H9 (cell line): ENCODE measurements around the gene SRD5A3. TPM values are rescaled to one million over a fixed set of nuclear protein-coding genes. Genes with fewer than 3 reads are reported as not detected.

Experiments used
- DNase-seq: peaks from one replicate; pipeline ENCODE4 v3.0.0-alpha.2; 2017
- H2AFZ ChIP-seq: one replicate; pipeline ENCODE4 v1.6.1; 2013; ENCODE audit warnings: mild to moderate bottlenecking, low read length, control low read depth, moderate library complexity
- H2AK5ac ChIP-seq: 2 replicates; pipeline ENCODE4 v1.6.1; 2013; ENCODE audit warnings: low read length, control low read depth, mixed read lengths; ENCODE audit not compliant: insufficient read length
- H2BK120ac ChIP-seq: one replicate; pipeline ENCODE4 v1.6.1; 2013; ENCODE audit warnings: low read depth, mild to moderate bottlenecking, low read length, control low read depth, inconsistent platforms; ENCODE audit not compliant: poor library complexity, severe bottlenecking
- H2BK12ac ChIP-seq: 2 replicates; pipeline ENCODE4 v1.6.1; 2013; ENCODE audit warnings: low read length, control low read depth, mixed read lengths, low read depth; ENCODE audit not compliant: insufficient read length
- H2BK15ac ChIP-seq: 2 replicates; pipeline ENCODE4 v1.6.1; 2013; ENCODE audit warnings: low read depth, low read length, control low read depth
- H2BK20ac ChIP-seq: one replicate; pipeline ENCODE4 v1.6.1; 2013; ENCODE audit warnings: low read depth, mild to moderate bottlenecking, low read length, control low read depth, inconsistent platforms; ENCODE audit not compliant: poor library complexity, severe bottlenecking
- H2BK5ac ChIP-seq: 2 replicates; pipeline ENCODE4 v1.6.1; 2013; ENCODE audit warnings: low read length, control low read depth, mixed read lengths; ENCODE audit not compliant: insufficient read length
- H3K14ac ChIP-seq: 2 replicates; pipeline ENCODE4 v1.6.1; 2013; ENCODE audit warnings: low read length, control low read depth; ENCODE audit not compliant: insufficient read depth
- H3K18ac ChIP-seq: 2 replicates; pipeline ENCODE4 v1.6.1; 2013; ENCODE audit warnings: low read depth, mild to moderate bottlenecking, mixed read lengths, low read length, control low read depth; ENCODE audit not compliant: insufficient read length
- H3K23ac ChIP-seq: 2 replicates; pipeline ENCODE4 v1.6.1; 2013; ENCODE audit warnings: low read length, control low read depth, mixed read lengths, low read depth; ENCODE audit not compliant: insufficient read length
- H3K23me2 ChIP-seq: 2 replicates; pipeline ENCODE4 v1.6.1; 2013; ENCODE audit warnings: low read depth, mild to moderate bottlenecking, mixed read lengths, low read length, control low read depth; ENCODE audit not compliant: insufficient read length, poor library complexity, severe bottlenecking
- H3K27ac ChIP-seq: 2 replicates; pipeline ENCODE4 v1.5.1; 2013; ENCODE audit warnings: low read length, control low read depth, mixed read lengths, low read depth; ENCODE audit not compliant: insufficient read length
- H3K27me3 ChIP-seq: 2 replicates; pipeline ENCODE4 v1.6.1; 2013; ENCODE audit warnings: low read length, control low read depth, inconsistent platforms; ENCODE audit not compliant: insufficient read depth
- H3K4ac ChIP-seq: 2 replicates; pipeline ENCODE4 v1.6.1; 2013; ENCODE audit warnings: low read depth, mild to moderate bottlenecking, control low read depth, inconsistent platforms, low read length, moderate library complexity
- H3K4me1 ChIP-seq: 2 replicates; pipeline ENCODE4 v1.6.1; 2013; ENCODE audit warnings: low read length, control low read depth, inconsistent platforms; ENCODE audit not compliant: insufficient read depth
- H3K4me2 ChIP-seq: 2 replicates; pipeline ENCODE4 v1.6.1; 2013; ENCODE audit warnings: low read length, control low read depth, mixed read lengths; ENCODE audit not compliant: insufficient read length, insufficient read depth
- H3K56ac ChIP-seq: 2 replicates; pipeline ENCODE4 v1.6.1; 2013; ENCODE audit warnings: low read depth, mild to moderate bottlenecking, mixed read lengths, low read length, control low read depth; ENCODE audit not compliant: insufficient read length
- H3K79me1 ChIP-seq: 2 replicates; pipeline ENCODE4 v1.6.1; 2013; ENCODE audit warnings: low read depth, mild to moderate bottlenecking, moderate library complexity, low read length, control low read depth, inconsistent platforms; ENCODE audit not compliant: insufficient read depth, poor library complexity, severe bottlenecking
- H3K79me2 ChIP-seq: 2 replicates; pipeline ENCODE4 v1.6.1; 2013; ENCODE audit warnings: low read length, control low read depth, inconsistent platforms; ENCODE audit not compliant: insufficient read depth
- H3K9ac ChIP-seq: 2 replicates; pipeline ENCODE4 v1.6.1; 2013; ENCODE audit warnings: low read length, control low read depth, mixed read lengths; ENCODE audit not compliant: insufficient read length; ENCODE audit errors: extremely low read depth
- H3K9me3 ChIP-seq: one replicate; pipeline ENCODE4 v1.6.1; 2013; ENCODE audit warnings: low read depth, low read length, inconsistent platforms; ENCODE audit not compliant: control insufficient read depth
- H3T11ph ChIP-seq: one replicate; pipeline ENCODE4 v1.6.1; 2013; ENCODE audit warnings: mild to moderate bottlenecking, low read length, control low read depth, inconsistent platforms
- H4K20me1 ChIP-seq: one replicate; pipeline ENCODE4 v1.6.1; 2013; ENCODE audit not compliant: control insufficient read depth, insufficient read length, insufficient read depth
- H4K5ac ChIP-seq: 2 replicates; pipeline ENCODE4 v1.6.1; 2013; ENCODE audit warnings: low read depth, mild to moderate bottlenecking, mixed read lengths, low read length, control low read depth; ENCODE audit not compliant: insufficient read length
- H4K8ac ChIP-seq: replicated peaks from 2 replicates; pipeline ENCODE4 v1.6.1; 2013; ENCODE audit warnings: low read length, control low read depth, mixed read lengths, low read depth; ENCODE audit not compliant: insufficient read length
- H4K91ac ChIP-seq: 2 replicates; pipeline ENCODE4 v1.6.1; 2013; ENCODE audit warnings: low read depth, mild to moderate bottlenecking, moderate library complexity, mixed read lengths, low read length, control low read depth; ENCODE audit not compliant: insufficient read length
- H3K27ac Mint-ChIP-seq, 3 experiments: 2 replicates in 2 of 3; 3 replicates in 1 of 3; pipeline ENCODE4 v1.8.0; 2020 to 2021; ENCODE audit warnings: mixed read lengths in 3 of 3, mild to moderate bottlenecking in 1 of 3, moderate library complexity in 1 of 3
- H3K27me3 Mint-ChIP-seq: 2 replicates; pipeline ENCODE4 v1.8.0; 2021; ENCODE audit warnings: low read depth, mild to moderate bottlenecking, moderate library complexity, mixed read lengths
- H3K36me3 Mint-ChIP-seq, 3 experiments: 2 replicates in 2 of 3; 3 replicates in 1 of 3; pipeline ENCODE4 v1.8.0; 2020 to 2021; ENCODE audit warnings: low read depth in 3 of 3, mixed read lengths in 3 of 3; ENCODE audit not compliant: insufficient read depth in 1 of 3
- H3K4me1 Mint-ChIP-seq, 2 experiments: 2 replicates each; pipeline ENCODE4 v1.8.0; 2020; ENCODE audit warnings: mixed read lengths in 2 of 2
- H3K4me3 Mint-ChIP-seq, 2 experiments: 2 replicates in 1 of 2; 3 replicates in 1 of 2; pipeline ENCODE4 v1.8.0; 2020 to 2021; ENCODE audit warnings: mild to moderate bottlenecking in 2 of 2, mixed read lengths in 2 of 2, moderate library complexity in 1 of 2
- H3K9me3 Mint-ChIP-seq, 2 experiments: 2 replicates in 1 of 2; 3 replicates in 1 of 2; pipeline ENCODE4 v1.8.0; 2020; ENCODE audit warnings: mild to moderate bottlenecking in 2 of 2, mixed read lengths in 2 of 2, moderate library complexity in 1 of 2
- whole genome bisulfite sequencing: extraction: QIAGEN DNeasy Blood & Tissue Kit; methylation state at CpG from one replicate; pipeline ENCODE4 v1.1.7; 2013; ENCODE audit warnings: missing lambda C conversion rate, low lambda C conversion rate, mixed read lengths; ENCODE audit not compliant: insufficient read length; ENCODE audit errors: extremely low coverage; 5-methylcytosine and 5-hydroxymethylcytosine counted together
- total RNA-seq: library from RNA; stranded (reverse); gene quantifications from 2 replicates; pipeline ENCODE4 v1.2.1, GENCODE V29; 2021
- TF ChIP-seq, protein P1 (sequence below): fragments of 200-600 bp; sonication (generic); conservative IDR thresholded peaks from 3 replicates; pipeline ENCODE4 v1.8.0; 2021; ENCODE audit warnings: antibody characterized with exemption, mild to moderate bottlenecking

SRD5A3 gene
- total RNA-seq, 1 experiment from 2014 or later = 35.0 TPM

DNA sequence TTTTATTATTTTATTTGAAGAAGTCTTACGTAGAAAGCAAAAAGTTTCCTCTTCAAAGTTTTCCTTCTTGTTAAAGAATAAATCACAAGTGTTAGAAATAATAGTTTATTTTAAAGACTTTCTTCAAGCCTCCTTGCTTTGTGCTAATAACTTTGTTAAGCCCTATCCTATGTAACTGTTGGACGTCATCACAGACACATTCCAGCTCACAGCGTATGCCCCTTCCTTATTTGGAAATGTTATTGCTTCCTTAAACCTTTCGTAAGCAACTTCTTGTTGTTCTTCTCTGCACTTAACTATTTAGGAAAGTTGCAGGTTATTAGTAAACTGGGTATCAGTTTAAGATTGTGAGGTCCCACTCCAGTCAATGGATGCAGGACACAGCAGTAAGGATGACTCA, 7.6 kb upstream of the SRD5A3 start:
- H2BK5ac ChIP-seq = no peak overlapping the region
- TF ChIP-seq, protein P1, sequence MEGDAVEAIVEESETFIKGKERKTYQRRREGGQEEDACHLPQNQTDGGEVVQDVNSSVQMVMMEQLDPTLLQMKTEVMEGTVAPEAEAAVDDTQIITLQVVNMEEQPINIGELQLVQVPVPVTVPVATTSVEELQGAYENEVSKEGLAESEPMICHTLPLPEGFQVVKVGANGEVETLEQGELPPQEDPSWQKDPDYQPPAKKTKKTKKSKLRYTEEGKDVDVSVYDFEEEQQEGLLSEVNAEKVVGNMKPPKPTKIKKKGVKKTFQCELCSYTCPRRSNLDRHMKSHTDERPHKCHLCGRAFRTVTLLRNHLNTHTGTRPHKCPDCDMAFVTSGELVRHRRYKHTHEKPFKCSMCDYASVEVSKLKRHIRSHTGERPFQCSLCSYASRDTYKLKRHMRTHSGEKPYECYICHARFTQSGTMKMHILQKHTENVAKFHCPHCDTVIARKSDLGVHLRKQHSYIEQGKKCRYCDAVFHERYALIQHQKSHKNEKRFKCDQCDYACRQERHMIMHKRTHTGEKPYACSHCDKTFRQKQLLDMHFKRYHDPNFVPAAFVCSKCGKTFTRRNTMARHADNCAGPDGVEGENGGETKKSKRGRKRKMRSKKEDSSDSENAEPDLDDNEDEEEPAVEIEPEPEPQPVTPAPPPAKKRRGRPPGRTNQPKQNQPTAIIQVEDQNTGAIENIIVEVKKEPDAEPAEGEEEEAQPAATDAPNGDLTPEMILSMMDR = no peak
- Mint-ChIP-seq H3K4me1 (peaks cover 19 to 26% of the 10 kb centered on the region in 2 experiments), H3K9me3 (no peaks in the 10 kb centered on the region; a peak in 3 of 5 replicates), H3K36me3 (no peaks in the 10 kb centered on the region; a peak in 2 of 7 replicates), H3K27me3 (peaks cover 2% of the 10 kb centered on the region), H3K4me3 (no peak overlapping the region), H3K27ac (no peak overlapping the region)
- no peak overlapping the region for H3K14ac ChIP-seq
- no peaks in the 10 kb centered on the region for H3K79me2 ChIP-seq
- no peak overlapping the region for H2AK5ac ChIP-seq
- no CpG with 5 or more reads among the region's 4 CpGs for WGBS
- H3K18ac ChIP-seq = no peak overlapping the region
- no peak overlapping the region for H3K4me2 ChIP-seq
- H3K56ac ChIP-seq = no peak overlapping the region
- no peaks in the 10 kb centered on the region for H4K20me1 ChIP-seq
- no peak overlapping the region for H2BK12ac ChIP-seq
- H3K4me1 ChIP-seq = no peaks in the 10 kb centered on the region
- no peak overlapping the region for H2AFZ ChIP-seq
- DNase-seq = no peak
- no peak overlapping the region for H4K8ac ChIP-seq
- no peak overlapping the region for H2BK20ac ChIP-seq
- H4K91ac ChIP-seq = no peak overlapping the region
- no peaks in the 10 kb centered on the region for H3K79me1 ChIP-seq
- no peak overlapping the region for H4K5ac ChIP-seq
- no peaks in the 10 kb centered on the region for H3K23me2 ChIP-seq
- H3K4ac ChIP-seq = no peak overlapping the region
- H3K27me3 ChIP-seq = no peaks in the 10 kb centered on the region
- no peaks in the 10 kb centered on the region for H3K9me3 ChIP-seq
- no peak overlapping the region for H2BK120ac ChIP-seq
- no peak overlapping the region for H3K27ac ChIP-seq
- no peak overlapping the region for H3K9ac ChIP-seq
- H3T11ph ChIP-seq = no peak overlapping the region
- H2BK15ac ChIP-seq = no peak overlapping the region
- H3K23ac ChIP-seq = no peak overlapping the region
